HL-60 (cell line): ENCODE data around the gene DISP3.

Experiments used
- DNase-seq, 2 experiments: peaks; one replicate each; pipeline ENCODE4 v3.0.0-alpha.2; 2010 to 2020; ENCODE audit warnings: low read depth in 1 of 2, low spot score in 1 of 2
- H3K27ac ChIP-seq: fragments of 250-450 bp; sonication (Bioruptor Pico); replicated peaks from 2 replicates; pipeline ENCODE4 v1.5.1; 2020; ENCODE audit warnings: mild to moderate bottlenecking, moderate library complexity
- H3K27me3 ChIP-seq: fragments of 250-450 bp; sonication (Bioruptor Pico); 2 replicates; pipeline ENCODE4 v1.5.1; 2021; ENCODE audit warnings: mild to moderate bottlenecking, moderate library complexity; ENCODE audit not compliant: insufficient read depth, poor library complexity, severe bottlenecking
- H3K4me3 ChIP-seq: replicated peaks from 2 replicates; pipeline ENCODE4 v1.5.1; 2011; ENCODE audit warnings: mild to moderate bottlenecking, control low read depth, low read length; ENCODE audit not compliant: insufficient read depth
- GABPA ChIP-seq: IDR thresholded peaks from 2 replicates; pipeline ENCODE4 v1.6.1; 2012; ENCODE audit warnings: low read depth
- POLR2AphosphoS5 ChIP-seq: IDR thresholded peaks from 2 replicates; pipeline ENCODE4 v1.6.1; 2012; ENCODE audit warnings: low read depth
- SPI1 ChIP-seq: IDR thresholded peaks from 2 replicates; pipeline ENCODE4 v1.6.1; 2012; ENCODE audit warnings: low read depth, mild to moderate bottlenecking, borderline replicate concordance
- TF ChIP-seq, protein P1 (sequence below): IDR thresholded peaks from one replicate; pipeline ENCODE4 v1.5.1; 2011; ENCODE audit warnings: low read length, control low read depth, inconsistent platforms; ENCODE audit not compliant: insufficient read depth
- TF ChIP-seq, protein P2 (sequence below): IDR thresholded peaks from 2 replicates; pipeline ENCODE4 v1.6.1; 2012; ENCODE audit warnings: low read depth; ENCODE audit not compliant: insufficient replicate concordance

The DISP3 gene

DNA sequence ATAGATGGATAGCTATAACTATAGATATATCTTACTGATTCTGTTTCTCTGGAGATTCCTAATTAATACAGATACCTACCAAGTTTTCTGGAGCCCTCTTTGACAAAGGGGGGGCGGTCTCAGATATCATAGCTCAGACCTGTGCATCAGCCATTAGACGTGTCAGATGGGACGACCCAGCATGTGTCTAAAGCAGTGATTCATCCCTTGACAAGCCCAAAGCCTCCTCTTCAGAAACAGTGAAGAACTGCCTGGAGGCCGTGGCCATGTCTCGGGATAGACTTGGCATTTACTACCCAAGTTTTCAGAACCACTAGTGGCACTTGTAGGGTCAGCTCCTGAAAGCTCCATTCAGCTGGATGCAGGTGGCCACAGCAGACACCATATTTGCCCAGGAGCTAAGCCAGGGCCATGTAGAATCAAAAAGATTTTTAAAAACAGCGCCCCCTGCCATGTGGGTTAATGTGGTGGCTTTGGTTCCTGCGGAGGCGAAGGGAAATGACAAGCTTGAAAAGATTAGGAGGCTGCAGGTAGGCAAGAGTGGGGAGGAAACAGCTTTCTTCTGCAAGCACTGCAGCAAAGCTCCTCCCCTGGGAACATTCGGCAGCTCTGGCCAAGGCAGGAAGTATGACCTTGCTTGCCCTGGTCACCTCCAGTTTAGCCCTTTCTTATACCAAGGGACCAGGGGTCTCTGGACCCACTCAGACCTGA lies 93.1 kb downstream of the DISP3 start:
- Histone ChIP-seq H3K27me3 (no peaks in the 10 kb centered on the region), H3K4me3 (no peak overlapping the region), H3K27ac (no peak overlapping the region)
- no peak for TF ChIP-seq SPI1
- TF ChIP-seq, protein P1, sequence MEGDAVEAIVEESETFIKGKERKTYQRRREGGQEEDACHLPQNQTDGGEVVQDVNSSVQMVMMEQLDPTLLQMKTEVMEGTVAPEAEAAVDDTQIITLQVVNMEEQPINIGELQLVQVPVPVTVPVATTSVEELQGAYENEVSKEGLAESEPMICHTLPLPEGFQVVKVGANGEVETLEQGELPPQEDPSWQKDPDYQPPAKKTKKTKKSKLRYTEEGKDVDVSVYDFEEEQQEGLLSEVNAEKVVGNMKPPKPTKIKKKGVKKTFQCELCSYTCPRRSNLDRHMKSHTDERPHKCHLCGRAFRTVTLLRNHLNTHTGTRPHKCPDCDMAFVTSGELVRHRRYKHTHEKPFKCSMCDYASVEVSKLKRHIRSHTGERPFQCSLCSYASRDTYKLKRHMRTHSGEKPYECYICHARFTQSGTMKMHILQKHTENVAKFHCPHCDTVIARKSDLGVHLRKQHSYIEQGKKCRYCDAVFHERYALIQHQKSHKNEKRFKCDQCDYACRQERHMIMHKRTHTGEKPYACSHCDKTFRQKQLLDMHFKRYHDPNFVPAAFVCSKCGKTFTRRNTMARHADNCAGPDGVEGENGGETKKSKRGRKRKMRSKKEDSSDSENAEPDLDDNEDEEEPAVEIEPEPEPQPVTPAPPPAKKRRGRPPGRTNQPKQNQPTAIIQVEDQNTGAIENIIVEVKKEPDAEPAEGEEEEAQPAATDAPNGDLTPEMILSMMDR: no peak
- no peak for TF ChIP-seq POLR2AphosphoS5
- no peak for TF ChIP-seq GABPA
- TF ChIP-seq, protein P2, sequence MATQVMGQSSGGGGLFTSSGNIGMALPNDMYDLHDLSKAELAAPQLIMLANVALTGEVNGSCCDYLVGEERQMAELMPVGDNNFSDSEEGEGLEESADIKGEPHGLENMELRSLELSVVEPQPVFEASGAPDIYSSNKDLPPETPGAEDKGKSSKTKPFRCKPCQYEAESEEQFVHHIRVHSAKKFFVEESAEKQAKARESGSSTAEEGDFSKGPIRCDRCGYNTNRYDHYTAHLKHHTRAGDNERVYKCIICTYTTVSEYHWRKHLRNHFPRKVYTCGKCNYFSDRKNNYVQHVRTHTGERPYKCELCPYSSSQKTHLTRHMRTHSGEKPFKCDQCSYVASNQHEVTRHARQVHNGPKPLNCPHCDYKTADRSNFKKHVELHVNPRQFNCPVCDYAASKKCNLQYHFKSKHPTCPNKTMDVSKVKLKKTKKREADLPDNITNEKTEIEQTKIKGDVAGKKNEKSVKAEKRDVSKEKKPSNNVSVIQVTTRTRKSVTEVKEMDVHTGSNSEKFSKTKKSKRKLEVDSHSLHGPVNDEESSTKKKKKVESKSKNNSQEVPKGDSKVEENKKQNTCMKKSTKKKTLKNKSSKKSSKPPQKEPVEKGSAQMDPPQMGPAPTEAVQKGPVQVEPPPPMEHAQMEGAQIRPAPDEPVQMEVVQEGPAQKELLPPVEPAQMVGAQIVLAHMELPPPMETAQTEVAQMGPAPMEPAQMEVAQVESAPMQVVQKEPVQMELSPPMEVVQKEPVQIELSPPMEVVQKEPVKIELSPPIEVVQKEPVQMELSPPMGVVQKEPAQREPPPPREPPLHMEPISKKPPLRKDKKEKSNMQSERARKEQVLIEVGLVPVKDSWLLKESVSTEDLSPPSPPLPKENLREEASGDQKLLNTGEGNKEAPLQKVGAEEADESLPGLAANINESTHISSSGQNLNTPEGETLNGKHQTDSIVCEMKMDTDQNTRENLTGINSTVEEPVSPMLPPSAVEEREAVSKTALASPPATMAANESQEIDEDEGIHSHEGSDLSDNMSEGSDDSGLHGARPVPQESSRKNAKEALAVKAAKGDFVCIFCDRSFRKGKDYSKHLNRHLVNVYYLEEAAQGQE: no peak
- peak in 1 of 2 experiments; percentile 14 for DNase-seq

DNA sequence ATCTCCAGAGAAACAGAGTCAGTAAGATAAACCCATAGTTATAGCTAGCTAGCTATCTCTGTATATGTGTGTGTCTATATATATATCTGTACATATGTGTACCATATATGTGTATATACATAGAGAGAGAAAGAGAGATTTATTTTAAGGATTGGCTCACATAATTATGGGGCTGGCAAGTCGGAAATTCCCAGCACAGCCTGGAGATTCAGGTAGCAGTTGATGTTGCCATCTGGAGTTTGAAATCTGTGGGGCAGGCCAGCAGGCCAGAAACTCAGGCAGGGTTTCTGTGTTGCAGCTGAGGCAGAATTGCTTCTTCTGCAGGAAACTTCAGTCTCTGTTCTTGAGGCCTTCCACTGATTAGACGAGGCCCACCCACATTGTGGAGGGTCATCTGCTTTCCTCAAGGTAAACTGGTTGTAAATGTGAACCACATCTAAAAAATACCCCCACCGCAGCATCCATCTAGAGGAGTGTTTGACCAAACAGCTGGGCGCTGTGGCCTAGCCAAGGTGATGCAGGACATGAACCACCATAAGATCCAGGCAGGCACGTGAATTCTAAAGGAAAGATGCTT lies 94.2 kb downstream of the DISP3 start:
- DNase-seq: no peak
- no peaks in the 10 kb centered on the region for H3K27me3 ChIP-seq
- H3K27ac ChIP-seq: no peak overlapping the region
- TF ChIP-seq POLR2AphosphoS5: no peak
- TF ChIP-seq, protein P1: no peak
- TF ChIP-seq SPI1: no peak
- TF ChIP-seq GABPA: no peak
- TF ChIP-seq, protein P2: no peak
- no peak overlapping the region for H3K4me3 ChIP-seq

DNA sequence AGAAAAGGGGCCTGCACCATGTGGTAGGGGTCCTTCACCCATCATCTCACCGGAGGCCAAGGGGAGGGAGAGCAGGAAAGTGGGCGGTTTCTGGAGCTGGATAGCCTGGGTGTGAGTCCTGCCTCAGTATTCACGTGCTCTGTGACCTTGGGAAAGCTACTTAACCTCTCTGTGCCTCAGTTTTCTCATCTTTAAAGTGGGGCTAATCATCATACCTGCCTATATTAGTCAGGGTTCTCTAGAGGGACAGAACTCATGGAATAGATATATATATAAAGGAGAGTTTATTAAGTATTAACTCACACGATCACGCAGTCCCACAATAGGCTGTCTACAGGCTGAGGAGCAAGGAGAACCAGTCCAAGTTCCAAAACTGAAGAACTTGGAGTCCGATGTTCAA lies 96.6 kb downstream of the DISP3 start:
- TF ChIP-seq POLR2AphosphoS5 (no peak), SPI1 (no peak), GABPA (no peak)
- TF ChIP-seq, protein P2: no peak
- TF ChIP-seq, protein P1: no peak
- H3K27me3 ChIP-seq: no peaks in the 10 kb centered on the region

More for the DNA sequence above, 96.6 kb downstream of the DISP3 start:
- Histone ChIP-seq H3K27ac (no peak overlapping the region), H3K4me3 (no peak overlapping the region)
- DNase-seq: no peak
